CD4-positive, alpha-beta memory T cell (primary cell): Measurements from ENCODE around the gene KLHL22. TPM values are rescaled to one million over a fixed set of nuclear protein-coding genes. Genes with fewer than 3 reads are reported as not detected.
"Not testable (repeated sequence)": the region's sequence is repeated elsewhere in the genome, so short reads cannot be mapped to it uniquely, and the experiment has no call there.

ENCODE experiments used
- CTCF ChIA-PET: fragments of 350-600 bp; sonication (Branson Sonifier 250); formaldehyde crosslinking; loops from one replicate; lab custom pipeline; 2021; ENCODE audit warnings: inconsistent platforms; ENCODE audit not compliant: partially characterized antibody; lab: Charles Lee
- POLR2A ChIA-PET: fragments of 350-600 bp; sonication (Branson Sonifier 250); formaldehyde crosslinking; loops from one replicate; lab custom pipeline; 2021; ENCODE audit not compliant: partially characterized antibody; lab: Charles Lee
- DNase-seq, 5 donors: peaks; one replicate each; pipeline versions ENCODE4 v3.0.0 to v3.0.0-alpha.2; 2020 to 2022; ENCODE audit warnings: mixed read lengths in 1 of 5
- H3K27ac ChIP-seq: one replicate; pipeline ENCODE4 v1.7.0; 2013; ENCODE audit warnings: low read depth, low read length
- H3K27me3 ChIP-seq: 2 replicates; pipeline ENCODE4 v1.7.0; 2013; ENCODE audit warnings: mild to moderate bottlenecking, low read length, moderate library complexity; ENCODE audit not compliant: insufficient read depth
- H3K36me3 ChIP-seq: 2 replicates; pipeline ENCODE4 v1.7.0; 2013; ENCODE audit warnings: mild to moderate bottlenecking, low read length, moderate library complexity; ENCODE audit not compliant: insufficient read depth
- H3K4me1 ChIP-seq: 2 replicates; pipeline ENCODE4 v1.7.0; 2013; ENCODE audit warnings: mild to moderate bottlenecking, low read length, moderate library complexity; ENCODE audit not compliant: insufficient read depth
- H3K4me3 ChIP-seq, 2 donors: one replicate each; pipeline ENCODE4 v1.7.0; 2013; ENCODE audit warnings: low read length in 2 of 2, mild to moderate bottlenecking in 1 of 2
- H3K9me3 ChIP-seq, 2 donors: one replicate each; pipeline ENCODE4 v1.7.0; 2013; ENCODE audit warnings: low read length in 2 of 2, control low read depth in 1 of 2; ENCODE audit not compliant: control insufficient read depth in 1 of 2
- H3K27ac Mint-ChIP-seq, 7 donors: one replicate each; pipeline ENCODE4 v1.8.0; 2020 to 2021; ENCODE audit warnings: mixed read lengths in 7 of 7, mild to moderate bottlenecking in 6 of 7, inconsistent platforms in 3 of 7, moderate library complexity in 3 of 7
- H3K27me3 Mint-ChIP-seq, 2 donors: one replicate each; pipeline ENCODE4 v1.8.0; 2020 to 2021; ENCODE audit warnings: mixed read lengths in 2 of 2
- H3K36me3 Mint-ChIP-seq, 2 donors: one replicate each; pipeline ENCODE4 v1.8.0; 2020 to 2021; ENCODE audit warnings: mixed read lengths in 2 of 2, inconsistent platforms in 1 of 2, mild to moderate bottlenecking in 1 of 2
- H3K4me1 Mint-ChIP-seq, 4 donors: one replicate each; pipeline ENCODE4 v1.8.0; 2020 to 2021; ENCODE audit warnings: mixed read lengths in 4 of 4, mild to moderate bottlenecking in 1 of 4
- H3K4me3 Mint-ChIP-seq, 8 donors: one replicate each; pipeline ENCODE4 v1.8.0; 2020 to 2021; ENCODE audit warnings: mixed read lengths in 8 of 8, mild to moderate bottlenecking in 7 of 8, moderate library complexity in 6 of 8, inconsistent platforms in 3 of 8
- H3K9me3 Mint-ChIP-seq, 8 donors: one replicate each; pipeline ENCODE4 v1.8.0; 2020 to 2021; ENCODE audit warnings: mixed read lengths in 8 of 8, mild to moderate bottlenecking in 5 of 8, inconsistent platforms in 3 of 8, moderate library complexity in 1 of 8
- intact Hi-C: fragments of 100-400 bp; cut with micrococcal nuclease; formaldehyde crosslinking; loops from one replicate; pipeline ENCODE4 v1.15.1; 2023
- polyA plus RNA-seq, 2 donors: library from polyadenylated mRNA; unstranded; fragments of 300-500 nt; fragmentation: Illumina TruSeq; gene quantifications; one replicate each; pipeline ENCODE4 v1.2.3, GENCODE V29; 2021
- total RNA-seq, 2 experiments: library from RNA; stranded (reverse); gene quantifications; one replicate each; pipeline ENCODE4 v1.2.3, GENCODE V29; 2021

The KLHL22 gene
- total and polyA plus RNA-seq, 4 experiments from 2014 or later: 19.4 to 63.1 (median 42.0) TPM

DNA sequence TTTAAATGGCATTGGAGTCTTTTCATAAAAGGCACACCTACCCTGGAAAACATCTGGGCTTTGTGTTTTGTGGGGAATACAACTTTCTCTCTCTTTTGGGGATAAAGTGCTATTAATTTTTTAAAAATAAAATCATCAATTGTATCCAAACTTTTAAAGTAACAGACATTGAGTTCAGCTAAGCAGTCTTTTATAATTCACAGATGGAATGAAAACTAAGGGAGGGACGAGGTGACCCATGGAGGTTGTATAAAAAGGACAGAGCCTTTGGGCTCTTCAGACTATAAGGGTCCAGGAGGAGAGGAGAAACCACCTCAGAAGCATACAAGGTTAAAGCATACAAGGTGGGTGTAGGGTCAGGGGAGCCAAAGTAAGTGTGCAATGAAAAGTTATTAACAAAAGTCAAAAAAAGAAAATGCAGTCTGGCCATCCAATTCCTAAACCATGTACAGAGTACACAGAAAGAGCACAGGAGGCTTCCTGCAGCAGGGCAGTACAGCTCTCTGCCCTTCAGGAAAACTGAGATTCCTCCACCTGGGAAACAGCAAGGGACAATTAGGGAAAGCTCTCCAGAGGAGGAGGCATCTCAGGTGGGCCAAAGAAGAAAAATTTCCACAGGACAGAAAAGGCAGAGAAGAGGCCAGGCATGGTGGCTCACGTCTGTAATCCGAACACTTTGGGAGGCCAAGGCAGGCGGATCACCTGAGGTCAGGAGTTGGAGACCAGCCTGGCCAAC is 10.5 kb downstream of the KLHL22 start:
- peaks cover 19 to 39% of the 10 kb centered on the region in 2 donors for H3K36me3 Mint-ChIP-seq
- no peaks in the 10 kb centered on the region for H3K27me3 ChIP-seq
- peak overlapping the region in 3 of 7 donors; percentile 13 to 62 (median 22) for H3K27ac Mint-ChIP-seq
- DNase-seq: no peak
- no peak overlapping the region for H3K27ac ChIP-seq
- H3K9me3 Mint-ChIP-seq: no peaks in the 10 kb centered on the region
- no peaks in the 10 kb centered on the region for H3K27me3 Mint-ChIP-seq
- no peak overlapping the region for H3K4me3 ChIP-seq
- no peaks in the 10 kb centered on the region for H3K9me3 ChIP-seq
- ChIA-PET CTCF (interaction anchor here (0.7 to 2.4 kb wide), 2 partner anchors 67 to 926 kb away, joined by 4 to 6 read pairs; no protein-coding TSS in a partner anchor), POLR2A (interaction anchor here (2.0 to 2.5 kb wide), 2 partner anchors 21 to 22 kb away, joined by 5 to 11 read pairs; no protein-coding TSS in a partner anchor)
- peaks cover 19% of the 10 kb centered on the region for H3K4me1 ChIP-seq
- H3K4me3 Mint-ChIP-seq: peak overlapping the region in 1 of 8 donors; percentile 11
- peaks cover 25 to 48% (median 37%) of the 10 kb centered on the region in 4 donors for H3K4me1 Mint-ChIP-seq
- intact Hi-C loops: no loop called here
- peaks cover 11% of the 10 kb centered on the region for H3K36me3 ChIP-seq

DNA sequence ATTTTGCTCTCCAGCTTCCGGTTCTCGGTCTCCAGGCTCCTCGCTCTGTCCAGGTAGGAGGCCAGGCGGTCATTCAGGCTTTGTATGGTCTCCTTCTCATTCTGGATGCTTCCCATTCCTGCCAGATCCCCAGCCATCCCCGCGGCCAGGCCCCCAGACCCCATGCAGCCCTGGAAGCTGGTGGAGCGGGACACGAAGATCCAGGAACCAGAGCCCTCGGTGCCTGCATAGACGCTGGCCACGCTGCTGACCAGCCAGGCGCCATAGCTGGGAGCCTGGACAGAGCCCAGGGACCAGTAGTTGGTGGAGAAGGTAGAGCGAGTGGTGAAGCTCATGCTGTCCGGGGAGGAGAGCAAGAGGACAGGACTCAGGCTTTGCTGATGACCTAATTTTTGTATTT is 11.8 kb downstream of the KLHL22 start:
- CTCF ChIA-PET: interaction anchor here (1.1 to 2.4 kb wide), 5 partner anchors 11 to 88 kb away, joined by 3 to 8 read pairs (median 4); no protein-coding TSS in a partner anchor

DNA sequence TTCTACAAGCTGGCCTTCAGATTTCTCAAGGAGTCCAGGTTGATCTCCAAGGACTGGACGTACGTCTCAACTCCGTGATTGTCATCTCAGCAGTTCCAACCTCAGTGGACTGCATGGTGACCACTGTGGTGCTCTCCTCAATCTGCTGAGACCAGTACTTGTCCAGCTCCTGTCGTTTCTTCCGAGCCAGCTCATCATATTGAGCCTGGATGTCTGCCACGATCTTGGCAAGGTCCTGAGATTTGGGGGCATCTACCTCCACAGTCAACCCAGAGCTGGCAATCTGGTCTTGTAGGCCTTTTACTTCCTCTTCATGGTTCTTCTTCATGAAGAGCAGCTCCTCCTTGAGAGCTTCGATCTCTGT is 12.5 kb downstream of the KLHL22 start:
- DNase-seq, H3K9me3 Mint-ChIP-seq, H3K36me3 ChIP-seq, H3K4me3 Mint-ChIP-seq, H3K27me3 Mint-ChIP-seq, H3K27me3 ChIP-seq, intact Hi-C loops, H3K9me3 ChIP-seq, H3K4me3 ChIP-seq, H3K27ac ChIP-seq: not testable (repeated sequence)
- CTCF ChIA-PET: interaction anchor here (1.1 to 2.4 kb wide), 5 partner anchors 11 to 88 kb away, joined by 3 to 8 read pairs (median 4); no protein-coding TSS in a partner anchor
- H3K36me3 Mint-ChIP-seq: peaks cover 20 to 32% of the 10 kb centered on the region in 2 donors
- H3K27ac Mint-ChIP-seq: peak overlapping the region in 3 of 7 donors; percentile 24 to 78 (median 41)
- peaks cover 13% of the 10 kb centered on the region for H3K4me1 ChIP-seq
- peaks cover 21 to 36% (median 26%) of the 10 kb centered on the region in 4 donors for H3K4me1 Mint-ChIP-seq
- POLR2A ChIA-PET: interaction anchor here (2.0 kb wide), 1 partner anchor 19 kb away, joined by 11 read pairs; no protein-coding TSS in a partner anchor

More for the DNA sequence above, 11.8 kb downstream of the KLHL22 start:
- no peaks in the 10 kb centered on the region for H3K27me3 Mint-ChIP-seq
- peaks cover 22 to 37% of the 10 kb centered on the region in 2 donors for H3K36me3 Mint-ChIP-seq
- no peak overlapping the region for H3K4me3 Mint-ChIP-seq
- intact Hi-C loops: no loop called here
- H3K27ac Mint-ChIP-seq: no peak overlapping the region
- Histone ChIP-seq H3K9me3 (no peaks in the 10 kb centered on the region), H3K4me1 (peaks cover 20% of the 10 kb centered on the region), H3K27ac (no peak overlapping the region), H3K4me3 (no peak overlapping the region), H3K36me3 (peaks cover 11% of the 10 kb centered on the region), H3K27me3 (no peaks in the 10 kb centered on the region)
- H3K4me1 Mint-ChIP-seq: peaks cover 25 to 43% (median 32%) of the 10 kb centered on the region in 4 donors
- no peak for DNase-seq
- POLR2A ChIA-PET: interaction anchor here (0.7 to 2.0 kb wide), 2 partner anchors 20 to 35 kb away, joined by 3 to 11 read pairs; no protein-coding TSS in a partner anchor
- H3K9me3 Mint-ChIP-seq: no peaks in the 10 kb centered on the region

- intact Hi-C loops: no loop called here
- H3K9me3 Mint-ChIP-seq: no peaks in the 10 kb centered on the region
- Histone ChIP-seq H3K4me3 (no peak overlapping the region), H3K36me3 (peaks cover 4% of the 10 kb centered on the region), H3K9me3 (no peaks in the 10 kb centered on the region), H3K27me3 (no peaks in the 10 kb centered on the region), H3K4me1 (peaks cover 22% of the 10 kb centered on the region), H3K27ac (no peak overlapping the region)
- ChIA-PET POLR2A (interaction anchor here (1.0 to 1.6 kb wide), 2 partner anchors 11 to 15 kb away, joined by 3 read pairs; no protein-coding TSS in a partner anchor), CTCF (no interaction called here)
- H3K27ac Mint-ChIP-seq: peak overlapping the region in 5 of 7 donors; percentile 2 to 78 (median 75)
- no peaks in the 10 kb centered on the region for H3K27me3 Mint-ChIP-seq
- no peak for DNase-seq
- H3K4me3 Mint-ChIP-seq: no peak overlapping the region
- H3K4me1 Mint-ChIP-seq: peaks cover 23 to 44% (median 34%) of the 10 kb centered on the region in 4 donors
- peaks cover 12 to 19% of the 10 kb centered on the region in 2 donors for H3K36me3 Mint-ChIP-seq
These were observed 15.9 kb downstream of the KLHL22 start for GRCh38 chr22:20479612-20480196.

DNA sequence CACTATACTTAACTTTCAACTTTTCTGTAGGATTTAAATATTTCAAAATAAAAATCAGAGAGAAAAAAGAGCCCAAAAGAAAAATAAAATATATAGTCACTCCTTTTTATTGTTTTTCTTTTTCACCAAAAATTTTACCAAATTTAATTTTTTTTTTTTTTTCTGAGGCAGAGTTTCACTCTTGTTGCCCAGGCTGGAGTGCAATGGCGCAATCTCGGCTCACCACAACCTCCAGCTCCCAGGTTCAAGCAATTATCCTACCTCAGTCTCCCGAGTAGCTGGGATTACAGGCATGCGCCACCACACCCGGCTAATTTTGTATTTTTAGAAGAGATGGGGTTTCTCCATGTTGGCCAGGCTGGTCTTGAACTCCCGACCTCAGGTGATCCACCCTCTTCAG is 17.5 kb downstream of the KLHL22 start:
- DNase-seq, H3K27me3 Mint-ChIP-seq, H3K4me3 Mint-ChIP-seq, H3K36me3 ChIP-seq, CTCF ChIA-PET, H3K4me3 ChIP-seq, H3K27me3 ChIP-seq, H3K9me3 ChIP-seq, H3K9me3 Mint-ChIP-seq, intact Hi-C loops, H3K27ac ChIP-seq: not testable (repeated sequence)
- Mint-ChIP-seq H3K27ac (peak overlapping the region in 1 of 7 donors; percentile 42), H3K4me1 (peaks cover 23 to 43% (median 34%) of the 10 kb centered on the region in 4 donors), H3K36me3 (peaks cover 5 to 11% of the 10 kb centered on the region in 2 donors)
- H3K4me1 ChIP-seq: peaks cover 26% of the 10 kb centered on the region
- POLR2A ChIA-PET: interaction anchor here (5.5 kb wide), 1 partner anchor 14 kb away, joined by 36 read pairs; no protein-coding TSS in a partner anchor

GRCh38 chr22:20475569-20475968 is 20.0 kb downstream of the KLHL22 start:
- POLR2A ChIA-PET: interaction anchor here (5.5 kb wide), 1 partner anchor 12 kb away, joined by 36 read pairs; no protein-coding TSS in a partner anchor
- DNase-seq, H3K4me3 ChIP-seq, H3K9me3 ChIP-seq, CTCF ChIA-PET, H3K9me3 Mint-ChIP-seq, H3K36me3 ChIP-seq, H3K27me3 Mint-ChIP-seq, intact Hi-C loops, H3K27me3 ChIP-seq, H3K27ac ChIP-seq: not testable (repeated sequence)
- peaks cover 26% of the 10 kb centered on the region for H3K4me1 ChIP-seq
- Mint-ChIP-seq H3K36me3 (peaks cover 7 to 20% of the 10 kb centered on the region in 2 donors), H3K4me1 (peaks cover 26 to 52% (median 38%) of the 10 kb centered on the region in 4 donors), H3K27ac (peak overlapping the region; percentile 80 to 87 (median 84)), H3K4me3 (peak overlapping the region; percentile 23 to 77 (median 63))

- no peaks in the 10 kb centered on the region for H3K9me3 ChIP-seq
- no peaks in the 10 kb centered on the region for H3K27me3 ChIP-seq
- H3K4me1 Mint-ChIP-seq: peaks cover 26 to 48% (median 37%) of the 10 kb centered on the region in 4 donors
- no peaks in the 10 kb centered on the region for H3K27me3 Mint-ChIP-seq
- H3K27ac ChIP-seq: no peak overlapping the region
- peak overlapping the region; percentile 80 to 87 (median 84) for H3K27ac Mint-ChIP-seq
- H3K36me3 Mint-ChIP-seq: peaks cover 9 to 22% of the 10 kb centered on the region in 2 donors
- intact Hi-C loops: no loop called here
- H3K9me3 Mint-ChIP-seq: no peaks in the 10 kb centered on the region
- peaks cover 4% of the 10 kb centered on the region for H3K36me3 ChIP-seq
- H3K4me3 Mint-ChIP-seq: peak overlapping the region; percentile 23 to 77 (median 66)
- DNase-seq: no peak
- peaks cover 22% of the 10 kb centered on the region for H3K4me1 ChIP-seq
- CTCF ChIA-PET: no interaction called here
- POLR2A ChIA-PET: interaction anchor here (1.4 to 5.5 kb wide), 2 partner anchors 11 to 46 kb away, joined by 3 to 36 read pairs; no protein-coding TSS in a partner anchor
- no peak overlapping the region for H3K4me3 ChIP-seq
These were observed 20.5 kb downstream of the KLHL22 start for GRCh38 chr22:20475115-20475436.
